Gastroesophageal sphincter (tissue), 4 donors: ENCODE data around the gene PLCH2. TPM values are rescaled to one million over a fixed set of nuclear protein-coding genes. Genes with fewer than 3 reads are reported as not detected.

Experiments
- ATAC-seq: fragments of 150-250 bp; one replicate; pipeline ENCODE4 v1.9.1; 2016; ENCODE audit warnings: mild to moderate bottlenecking, moderate library complexity
- H3K27ac ChIP-seq, 4 donors: fragments of 200-600 bp; sonication (generic) in 3 of 4; 1 replicate in 3 of 4; 2 replicates in 1 of 4; pipeline ENCODE4 v1.5.1; 2016 to 2019
- H3K27me3 ChIP-seq: fragments of 200-600 bp; sonication (generic); one replicate; pipeline ENCODE4 v1.5.1; 2019
- H3K36me3 ChIP-seq, 2 donors: fragments of 200-600 bp; sonication (generic); one replicate each; pipeline ENCODE4 v1.5.1; 2019; ENCODE audit warnings: control low read depth in 1 of 2
- H3K4me1 ChIP-seq, 3 donors: fragments of 200-600 bp; sonication (generic); 1 replicate in 2 of 3; 2 replicates in 1 of 3; pipeline ENCODE4 v1.5.1; 2016 to 2019; ENCODE audit warnings: control low read depth in 2 of 3
- H3K4me3 ChIP-seq, 2 donors: fragments of 200-600 bp; sonication (generic); one replicate each; pipeline ENCODE4 v1.5.1; 2019; ENCODE audit warnings: mild to moderate bottlenecking in 1 of 2, moderate library complexity in 1 of 2
- H3K9me3 ChIP-seq, 3 donors: fragments of 200-600 bp; sonication (generic); one replicate each; pipeline ENCODE4 v1.5.1; 2017 to 2019; ENCODE audit warnings: control low read depth in 2 of 3
- EP300 ChIP-seq: sonication (generic); formaldehyde crosslinking; IDR thresholded peaks from one replicate; pipeline ENCODE4 v1.6.1; 2017; ENCODE audit warnings: antibody characterized with exemption, mild to moderate bottlenecking
- POLR2A ChIP-seq, 2 donors: fragments of 450-650 bp; IDR thresholded peaks; one replicate each; pipeline ENCODE4 v1.6.1; 2017; ENCODE audit warnings: antibody characterized with exemption in 2 of 2, mild to moderate bottlenecking in 2 of 2, moderate library complexity in 1 of 2
- POLR2AphosphoS5 ChIP-seq: sonication (generic); formaldehyde crosslinking; IDR thresholded peaks from one replicate; pipeline ENCODE4 v1.6.1; 2017; ENCODE audit warnings: antibody characterized with exemption
- WGBS, 2 donors: methylation state at CpG; one replicate each; pipeline ENCODE4 v1.1.5; 2018; ENCODE audit warnings: low coverage in 1 of 2; 5-methylcytosine and 5-hydroxymethylcytosine counted together
- total RNA-seq, 4 donors: library from RNA; depleted of rRNA; stranded (reverse); fragments of >200 nt; gene quantifications; one replicate each; pipeline ENCODE4 v1.1.0, GENCODE V29; 2016
- TF ChIP-seq, protein P1 (sequence below), 4 experiments: fragments of 200-600 bp in 2 of 4; fragments of 450-650 bp in 2 of 4; sonication (generic) in 1 of 4; IDR thresholded peaks; one replicate each; pipeline ENCODE4 v1.5.1; 2017 to 2019; ENCODE audit warnings: antibody characterized with exemption in 4 of 4, mild to moderate bottlenecking in 2 of 4, moderate library complexity in 2 of 4

Gene PLCH2
- total RNA-seq, 4 donors from 2014 or later: under 0.01 to 0.72 (median 0.15) TPM

DNA sequence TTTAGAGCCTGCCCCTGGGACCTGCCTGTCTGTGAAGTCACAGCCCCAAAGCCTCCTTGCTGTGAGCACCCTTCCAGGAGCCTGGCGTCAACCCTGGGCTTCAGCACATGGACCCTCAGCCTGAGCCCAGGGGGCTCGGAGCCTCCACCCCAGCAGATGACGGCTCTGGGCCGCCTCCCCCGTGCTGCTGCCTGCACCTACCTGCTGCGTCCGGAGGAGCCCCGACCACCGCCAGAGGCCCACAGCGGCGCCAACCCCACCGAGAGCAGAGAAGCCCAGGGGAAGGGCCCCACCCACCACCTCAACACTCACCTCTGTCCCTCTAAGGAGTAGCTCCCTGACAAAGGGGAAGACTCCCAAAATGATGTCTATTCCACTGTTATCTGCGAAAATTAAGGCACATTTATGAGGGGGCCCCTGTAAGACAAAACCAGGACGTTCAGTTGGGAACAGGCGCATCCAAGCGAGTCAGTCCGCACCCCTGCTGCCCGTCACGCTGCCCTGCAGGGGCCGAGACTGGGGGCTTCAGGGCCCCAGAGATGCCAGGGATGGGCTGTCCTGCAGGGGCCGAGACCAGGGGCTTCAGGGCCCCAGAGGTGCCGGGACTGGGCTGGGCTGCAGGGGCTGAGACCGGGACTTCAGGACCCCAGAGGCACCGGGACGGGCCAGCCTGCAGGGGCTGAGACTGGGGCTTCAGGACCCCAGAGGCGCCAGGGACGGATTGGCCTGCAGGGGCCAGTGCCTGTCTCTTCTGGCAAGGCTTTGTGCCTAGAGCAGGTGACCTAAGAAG, 34.5 kb downstream of the PLCH2 start:
- Histone ChIP-seq H3K27me3 (peaks cover 6% of the 10 kb centered on the region), H3K9me3 (no peaks in the 10 kb centered on the region), H3K36me3 (peaks cover 0 to 83% of the 10 kb centered on the region in 2 donors), H3K27ac (no peak overlapping the region), H3K4me1 (peaks cover 0 to 10% (median 0%) of the 10 kb centered on the region in 3 donors), H3K4me3 (no peak overlapping the region)
- ATAC-seq: no peak
- WGBS, 2 donors: 96 to 100% methylated on average over 1 to 8 of the region's 27 CpGs
- TF ChIP-seq POLR2AphosphoS5 (no peak), EP300 (no peak)

DNA sequence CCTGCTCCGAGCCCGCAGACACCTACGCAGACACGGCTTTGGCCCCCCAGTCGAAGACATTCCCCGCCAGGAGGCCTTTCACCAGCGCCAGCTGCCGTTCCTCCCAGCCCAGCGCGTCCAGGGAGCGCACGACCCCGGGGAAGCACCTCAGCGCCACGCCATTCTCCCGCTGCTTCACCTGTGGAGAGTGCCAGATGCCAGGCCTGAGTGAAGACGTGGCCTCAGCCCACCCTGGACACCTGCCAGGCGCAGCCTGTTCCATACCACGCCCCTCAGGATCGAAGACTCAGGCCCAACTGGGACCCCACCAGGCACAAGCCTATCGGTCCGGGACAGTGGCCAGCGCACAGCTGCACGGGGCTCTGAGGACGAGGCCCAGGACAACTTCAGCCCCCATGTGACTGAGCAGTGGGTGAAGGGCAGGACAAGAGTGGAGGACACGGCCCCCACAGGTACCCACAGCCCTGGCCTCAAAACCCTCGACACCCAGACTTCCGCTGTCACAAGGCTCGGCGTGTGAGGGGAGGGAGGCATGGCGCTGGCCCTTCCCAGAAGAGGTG, 36.9 kb downstream of the PLCH2 start:
- TF ChIP-seq EP300: no peak
- TF ChIP-seq POLR2AphosphoS5: no peak
- TF ChIP-seq, protein P1, sequence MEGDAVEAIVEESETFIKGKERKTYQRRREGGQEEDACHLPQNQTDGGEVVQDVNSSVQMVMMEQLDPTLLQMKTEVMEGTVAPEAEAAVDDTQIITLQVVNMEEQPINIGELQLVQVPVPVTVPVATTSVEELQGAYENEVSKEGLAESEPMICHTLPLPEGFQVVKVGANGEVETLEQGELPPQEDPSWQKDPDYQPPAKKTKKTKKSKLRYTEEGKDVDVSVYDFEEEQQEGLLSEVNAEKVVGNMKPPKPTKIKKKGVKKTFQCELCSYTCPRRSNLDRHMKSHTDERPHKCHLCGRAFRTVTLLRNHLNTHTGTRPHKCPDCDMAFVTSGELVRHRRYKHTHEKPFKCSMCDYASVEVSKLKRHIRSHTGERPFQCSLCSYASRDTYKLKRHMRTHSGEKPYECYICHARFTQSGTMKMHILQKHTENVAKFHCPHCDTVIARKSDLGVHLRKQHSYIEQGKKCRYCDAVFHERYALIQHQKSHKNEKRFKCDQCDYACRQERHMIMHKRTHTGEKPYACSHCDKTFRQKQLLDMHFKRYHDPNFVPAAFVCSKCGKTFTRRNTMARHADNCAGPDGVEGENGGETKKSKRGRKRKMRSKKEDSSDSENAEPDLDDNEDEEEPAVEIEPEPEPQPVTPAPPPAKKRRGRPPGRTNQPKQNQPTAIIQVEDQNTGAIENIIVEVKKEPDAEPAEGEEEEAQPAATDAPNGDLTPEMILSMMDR (IDR thresholded peaks at IDR 0.05): no peak
- TF ChIP-seq POLR2A (IDR thresholded peaks at IDR 0.05): no peak
- Histone ChIP-seq H3K36me3 (peaks cover 0 to 100% of the 10 kb centered on the region in 2 donors), H3K4me3 (no peak overlapping the region), H3K27me3 (no peaks in the 10 kb centered on the region), H3K4me1 (no peaks in the 10 kb centered on the region), H3K27ac (no peak overlapping the region), H3K9me3 (no peaks in the 10 kb centered on the region)
- ATAC-seq: no peak
- WGBS, 2 donors: no CpG with 5 or more reads among the region's 31 CpGs

DNA sequence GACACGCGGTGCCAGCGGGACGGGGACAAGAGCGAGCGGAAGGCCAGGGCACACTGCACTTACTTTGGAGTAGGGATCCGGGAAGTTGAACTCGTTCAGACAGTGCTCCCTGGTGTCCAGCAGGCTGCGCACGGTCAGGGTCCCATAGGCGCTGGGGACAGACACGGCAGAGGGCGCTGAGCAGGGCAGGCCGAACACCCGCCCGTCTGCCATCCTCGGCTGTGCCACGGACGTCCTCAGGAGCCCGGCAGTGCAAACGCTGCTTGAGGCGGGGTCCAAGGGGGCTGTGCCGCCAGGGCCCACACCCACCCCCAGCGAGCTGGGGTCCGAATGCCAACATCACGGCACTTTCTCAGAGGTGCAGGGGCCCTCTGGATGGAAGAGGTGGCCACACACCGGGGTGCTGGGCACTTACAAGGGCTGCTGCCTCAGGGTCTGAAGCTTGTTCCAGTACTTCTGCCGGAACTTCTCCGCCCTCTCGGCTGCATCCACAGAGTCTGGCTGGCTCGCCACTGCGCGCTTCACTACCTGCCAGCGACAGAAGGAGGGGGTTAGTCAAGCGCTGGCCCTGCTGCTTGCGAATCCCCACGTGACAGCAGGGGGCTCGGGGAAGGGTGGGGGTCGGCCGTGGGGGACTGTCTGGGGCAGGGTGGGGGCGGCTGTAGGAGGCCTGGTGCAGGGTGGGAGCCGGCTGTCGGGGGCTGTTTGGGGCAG, 38.0 kb downstream of the PLCH2 start:
- H3K36me3 ChIP-seq: peaks cover 0 to 100% of the 10 kb centered on the region in 2 donors
- no peak overlapping the region for H3K27ac ChIP-seq
- H3K4me1 ChIP-seq: no peaks in the 10 kb centered on the region
- H3K27me3 ChIP-seq: no peaks in the 10 kb centered on the region
- no peaks in the 10 kb centered on the region for H3K9me3 ChIP-seq
- 90 to 100% methylated on average over 3 to 4 of the region's 43 CpGs for WGBS, 2 donors
- TF ChIP-seq, protein P1 (IDR thresholded peaks at IDR 0.05): no peak
- no peak for TF ChIP-seq POLR2AphosphoS5
- TF ChIP-seq EP300: no peak
- no peak for TF ChIP-seq POLR2A (IDR thresholded peaks at IDR 0.05)
- no peak for ATAC-seq
- no peak overlapping the region for H3K4me3 ChIP-seq

DNA sequence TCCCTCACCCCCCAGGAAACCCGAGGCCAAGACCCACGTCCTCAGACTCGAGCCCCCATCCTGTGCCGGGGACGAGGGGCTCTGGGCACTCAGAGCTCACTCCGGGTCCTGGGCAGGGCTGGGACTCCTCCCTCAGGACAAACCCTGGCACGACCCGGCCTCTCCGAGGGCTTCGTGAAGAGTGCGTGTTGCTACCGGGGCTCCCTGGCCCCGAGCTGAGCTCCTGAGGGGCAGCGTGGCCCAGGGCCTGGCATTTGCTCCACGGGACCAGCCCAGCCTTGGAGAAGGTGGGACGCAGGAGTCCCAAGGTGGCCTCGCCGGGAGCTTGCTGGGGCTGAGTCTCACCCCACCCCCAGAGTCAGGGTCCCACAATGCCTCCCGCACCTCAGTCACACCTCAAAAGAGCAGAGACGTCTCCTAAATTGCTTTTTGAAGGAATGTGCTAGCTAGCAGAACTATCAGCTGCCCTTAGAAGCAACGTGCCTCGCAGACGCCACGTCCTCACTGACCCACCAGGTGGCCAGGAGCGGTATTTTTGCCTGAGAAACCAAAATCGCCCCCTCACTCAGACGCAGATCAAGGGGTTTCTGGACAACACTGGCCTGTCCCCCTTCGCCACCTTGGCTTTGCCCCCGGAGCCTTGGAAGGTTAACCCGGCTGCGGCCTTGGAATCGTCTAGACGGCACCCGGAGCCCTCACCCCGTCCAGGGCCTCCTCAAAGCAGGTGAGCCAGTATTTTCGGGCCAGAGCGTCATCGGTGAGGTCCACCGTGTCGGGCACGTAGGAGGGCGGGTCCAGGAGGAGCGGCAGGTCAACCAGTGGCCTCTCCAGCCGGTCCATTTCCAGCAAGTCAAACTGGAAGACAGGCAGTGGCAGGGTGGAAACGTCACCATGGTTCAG, 39.0 kb downstream of the PLCH2 start:
- Histone ChIP-seq H3K4me3 (no peak overlapping the region), H3K27ac (no peak overlapping the region), H3K36me3 (peaks cover 0 to 100% of the 10 kb centered on the region in 2 donors), H3K27me3 (no peaks in the 10 kb centered on the region), H3K9me3 (no peaks in the 10 kb centered on the region), H3K4me1 (no peaks in the 10 kb centered on the region)
- 87 to 92% methylated on average over 5 to 6 of the region's 45 CpGs for WGBS, 2 donors
- no peak for ATAC-seq
- TF ChIP-seq EP300: no peak
- no peak for TF ChIP-seq POLR2A (IDR thresholded peaks at IDR 0.05)
- TF ChIP-seq, protein P1 (IDR thresholded peaks at IDR 0.05): no peak
- no peak for TF ChIP-seq POLR2AphosphoS5

DNA sequence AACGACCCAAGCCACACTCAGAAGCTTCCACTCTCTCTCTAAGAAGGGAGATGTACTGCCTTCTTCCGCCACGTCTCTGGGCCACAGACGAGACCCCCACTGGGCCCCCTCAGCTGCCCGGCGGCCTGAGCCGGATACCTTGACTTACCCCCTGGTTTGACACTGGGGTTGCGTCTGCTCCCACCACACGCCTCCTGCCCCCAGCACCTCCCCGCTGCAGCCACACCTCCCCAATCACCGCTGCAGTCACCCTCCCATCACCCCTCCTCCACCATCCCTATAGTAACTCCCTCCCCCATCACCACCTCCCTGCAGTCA, 39.6 kb downstream of the PLCH2 start:
- 88 to 89% methylated on average over 10 of the region's 11 CpGs for WGBS, 2 donors
- no peak for TF ChIP-seq POLR2A (IDR thresholded peaks at IDR 0.05)
- TF ChIP-seq, protein P1 (IDR thresholded peaks at IDR 0.05): no peak
- no peak for TF ChIP-seq POLR2AphosphoS5
- no peak for TF ChIP-seq EP300
- no peak for ATAC-seq
- Histone ChIP-seq H3K36me3 (peaks cover 0 to 100% of the 10 kb centered on the region in 2 donors), H3K4me1 (no peaks in the 10 kb centered on the region), H3K4me3 (no peak overlapping the region), H3K9me3 (no peaks in the 10 kb centered on the region), H3K27ac (no peak overlapping the region), H3K27me3 (no peaks in the 10 kb centered on the region)
